SH-SY5Y (cell line): Measurements from ENCODE around the gene WWOX.

Source experiments
- GATA2 ChIP-seq: IDR thresholded peaks from 2 replicates; pipeline ENCODE4 v1.6.1; 2011; ENCODE audit warnings: mild to moderate bottlenecking, low read depth, low read length
- GATA3 ChIP-seq: IDR thresholded peaks from 2 replicates; pipeline ENCODE4 v1.6.1; 2011; ENCODE audit warnings: low read depth, mild to moderate bottlenecking, low read length, moderate library complexity

Gene WWOX

DNA sequence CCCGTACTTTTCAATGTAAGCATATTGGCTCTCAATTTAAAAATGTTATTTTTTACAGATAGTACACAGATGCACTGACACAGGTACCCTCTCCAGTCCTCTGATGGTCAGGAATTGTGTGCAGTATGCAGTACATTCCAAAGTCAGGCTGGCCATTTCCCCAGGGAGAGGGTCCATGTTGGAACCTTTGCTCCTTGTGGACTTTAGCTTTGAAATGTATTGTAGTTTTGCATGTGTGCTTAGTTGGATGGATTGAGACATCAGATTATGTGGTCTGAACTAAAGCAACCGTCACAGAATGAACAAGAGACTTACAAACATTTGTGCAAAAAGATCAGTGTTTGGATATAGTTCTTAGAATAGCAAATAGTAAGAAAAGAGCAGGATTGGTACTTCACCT is 381.1 kb downstream of the WWOX start:
- TF ChIP-seq GATA2 (no peak), GATA3 (no peak)

DNA sequence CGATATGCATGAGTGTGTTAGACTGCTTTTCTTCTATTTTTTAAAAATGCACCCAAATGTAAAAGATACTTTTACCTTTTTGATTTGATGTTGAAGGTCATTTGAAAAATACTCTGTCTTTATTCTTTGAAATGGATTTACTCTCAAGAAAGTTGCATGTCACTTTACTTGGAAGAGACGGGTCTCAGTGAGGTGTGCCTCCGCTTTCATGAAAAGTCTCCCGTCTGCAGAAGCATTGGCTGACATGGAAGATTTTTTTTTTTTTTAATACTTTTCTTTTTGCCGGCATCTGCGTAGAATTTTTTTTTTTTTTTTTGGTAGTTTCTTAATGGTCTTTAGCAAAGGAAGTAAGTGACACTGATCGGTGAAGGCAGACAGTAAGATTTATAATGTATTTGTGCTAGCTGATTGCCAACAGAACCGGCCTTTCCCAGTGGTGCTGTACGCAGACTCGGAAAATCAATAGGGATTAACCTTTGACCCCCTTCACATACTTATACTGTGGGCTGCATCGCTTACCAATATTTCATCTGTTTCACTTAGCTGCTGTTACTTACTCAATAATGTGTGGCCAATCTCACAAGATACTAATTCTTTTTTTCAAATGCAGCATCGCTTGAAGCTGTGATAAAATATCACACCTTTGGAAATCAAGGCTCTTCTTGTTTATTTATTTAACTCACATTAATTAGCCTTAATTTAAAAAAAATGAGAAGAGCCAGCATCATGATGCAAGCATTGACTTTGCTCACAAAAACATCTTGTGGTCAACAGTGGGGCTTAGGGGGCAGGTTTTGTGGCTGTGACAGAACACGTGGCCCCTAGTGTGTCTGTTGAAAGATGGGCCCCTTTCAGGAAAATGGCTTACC is 383.9 kb downstream of the WWOX start:
- TF ChIP-seq GATA2: no peak

- TF ChIP-seq GATA3 (no peak), GATA2 (no peak)
Observed at GRCh38 chr16:78484509-78485058, 385.1 kb downstream of the WWOX start.

DNA sequence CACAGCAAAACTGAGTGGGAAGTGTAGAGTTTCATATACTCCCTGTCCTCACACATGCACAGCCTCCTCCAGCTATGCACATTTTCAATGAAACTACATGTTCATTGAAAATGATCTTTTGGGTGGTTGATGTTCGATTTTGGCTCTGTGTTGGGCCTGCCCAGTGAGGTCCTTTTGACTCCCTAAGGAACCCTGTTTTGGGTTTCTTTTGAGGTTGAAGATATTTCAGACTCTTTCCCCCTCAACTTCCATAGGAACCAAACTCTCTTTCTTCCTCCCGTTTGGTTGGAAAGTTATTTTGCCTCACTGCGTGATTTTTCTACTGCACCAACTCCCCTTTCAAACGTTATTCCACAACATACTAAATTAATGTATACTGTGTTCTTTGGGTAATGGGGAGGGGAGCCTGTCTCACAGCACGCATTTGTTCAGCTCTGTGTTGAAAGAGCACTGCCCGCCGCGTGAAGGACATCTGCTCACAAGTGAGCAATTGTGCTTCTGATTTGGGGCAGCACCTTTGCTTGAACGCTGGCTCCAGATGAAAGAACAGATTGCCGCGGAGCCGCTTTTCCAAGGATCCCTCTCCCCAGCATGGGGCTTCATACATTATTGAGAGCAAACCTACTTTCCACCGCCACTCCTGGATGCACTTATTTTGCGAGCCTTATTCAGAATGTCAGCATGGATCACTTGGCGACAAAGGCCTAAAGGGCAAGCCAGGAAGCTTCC is 385.9 kb downstream of the WWOX start:
- TF ChIP-seq GATA3 (no peak), GATA2 (no peak)

DNA sequence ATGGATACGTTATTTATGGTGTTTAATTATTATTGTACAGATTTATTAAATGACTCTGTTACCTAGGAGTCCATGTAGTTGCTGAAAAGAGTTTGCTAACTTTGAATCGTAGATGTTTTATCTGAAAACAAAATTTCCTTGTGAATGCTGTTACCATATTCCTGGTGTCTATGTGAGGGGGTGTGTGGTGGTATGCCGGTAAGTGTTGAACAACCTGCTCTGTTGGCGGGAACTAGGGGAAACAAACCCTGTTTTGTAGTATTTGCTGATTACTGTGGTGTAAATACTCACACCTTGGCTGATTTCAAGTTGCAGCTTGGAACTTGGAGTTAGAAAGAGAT is 386.4 kb downstream of the WWOX start:
- TF ChIP-seq GATA2: no peak
- no peak for TF ChIP-seq GATA3

DNA sequence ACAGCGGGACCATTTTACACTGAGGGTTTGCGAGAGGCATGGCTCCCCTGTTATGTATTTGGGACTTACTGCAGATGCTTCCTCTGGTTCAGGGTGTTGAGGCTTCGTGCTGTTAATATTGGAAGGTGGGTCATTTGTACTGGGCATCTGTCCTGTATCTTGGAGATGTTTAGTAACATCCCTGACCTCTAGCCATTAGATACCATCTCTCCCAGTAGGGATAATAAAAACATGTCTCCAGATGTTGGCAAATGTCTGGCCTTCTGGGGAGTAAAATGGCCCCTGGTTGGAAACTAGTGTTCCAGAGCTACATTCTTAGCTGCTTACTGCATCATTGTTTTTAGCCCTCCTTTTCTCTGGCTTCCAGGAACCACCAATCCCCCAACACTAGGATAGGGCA is 388.0 kb downstream of the WWOX start:
- TF ChIP-seq GATA2 (peak; percentile 94), GATA3 (peak; percentile 91)

GRCh38 chr16:78489072-78489471 is 389.6 kb downstream of the WWOX start:
- TF ChIP-seq GATA3: no peak
- TF ChIP-seq GATA2: no peak

GRCh38 chr16:78489631-78490030 is 390.2 kb downstream of the WWOX start:
- peak; percentile 59 for TF ChIP-seq GATA2
- TF ChIP-seq GATA3: peak; percentile 26; the same call in 1 of the 2 replicates

GRCh38 chr16:78490431-78490830 is 391.0 kb downstream of the WWOX start:
- no peak for TF ChIP-seq GATA2
- TF ChIP-seq GATA3: no peak

DNA sequence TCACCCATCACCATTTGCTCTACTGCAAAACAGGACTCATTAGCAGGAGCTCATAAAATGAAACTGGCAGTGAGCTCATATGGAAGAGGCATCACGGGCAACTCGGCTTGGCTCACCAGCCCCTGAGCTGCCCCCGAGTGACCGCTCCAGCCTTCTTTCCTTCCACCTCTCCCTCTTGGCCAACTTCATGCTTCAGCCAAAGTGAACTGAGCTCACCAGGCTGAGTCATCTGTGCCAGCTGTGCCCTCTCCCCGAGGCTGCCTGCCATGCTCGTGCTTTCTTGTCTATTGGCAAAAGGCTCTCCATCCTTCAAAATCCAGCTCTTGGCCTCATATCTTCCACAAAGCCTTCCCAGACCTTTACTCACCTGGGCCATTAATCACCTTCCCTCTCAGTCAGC is 391.4 kb downstream of the WWOX start:
- TF ChIP-seq GATA2 (no peak), GATA3 (no peak)

DNA sequence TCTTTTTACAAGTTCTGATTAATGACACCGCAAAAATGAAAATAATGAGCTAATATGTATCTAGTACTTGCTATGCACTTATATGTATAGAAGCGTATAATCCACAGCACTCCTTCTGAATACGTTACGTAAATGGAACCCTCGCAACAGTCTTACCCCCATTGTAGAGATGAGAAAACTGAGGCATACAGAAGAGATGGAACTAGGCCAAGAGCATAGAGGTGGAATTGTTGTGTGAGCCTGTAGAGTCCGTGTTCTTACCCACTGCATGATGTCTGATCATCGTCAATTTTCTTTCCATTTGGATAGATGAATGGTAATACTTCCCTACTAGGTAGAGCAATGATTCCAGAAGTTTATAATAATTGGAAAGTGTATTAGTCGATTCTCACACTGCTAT is 394.1 kb downstream of the WWOX start:
- TF ChIP-seq GATA2 (no peak), GATA3 (no peak)

DNA sequence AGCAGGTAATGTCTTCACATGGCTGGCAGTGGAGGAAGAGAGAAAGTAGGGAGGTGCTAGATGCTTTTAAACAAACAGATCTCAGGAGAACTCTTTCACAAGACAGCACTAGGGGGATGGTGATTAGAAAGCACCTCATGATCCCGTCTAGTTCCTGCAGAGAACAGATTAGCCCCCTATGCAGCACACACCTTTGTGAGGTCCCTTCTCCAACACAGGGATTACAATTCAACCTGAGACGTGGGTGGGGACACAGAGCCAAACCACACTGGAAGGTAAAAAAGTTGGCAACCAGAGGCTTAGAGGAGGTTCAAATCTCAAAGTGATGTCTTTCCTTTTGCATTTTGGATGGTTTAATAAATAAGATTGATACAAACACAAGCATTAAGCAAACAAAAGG is 394.7 kb downstream of the WWOX start:
- TF ChIP-seq GATA3: no peak
- TF ChIP-seq GATA2: no peak

DNA sequence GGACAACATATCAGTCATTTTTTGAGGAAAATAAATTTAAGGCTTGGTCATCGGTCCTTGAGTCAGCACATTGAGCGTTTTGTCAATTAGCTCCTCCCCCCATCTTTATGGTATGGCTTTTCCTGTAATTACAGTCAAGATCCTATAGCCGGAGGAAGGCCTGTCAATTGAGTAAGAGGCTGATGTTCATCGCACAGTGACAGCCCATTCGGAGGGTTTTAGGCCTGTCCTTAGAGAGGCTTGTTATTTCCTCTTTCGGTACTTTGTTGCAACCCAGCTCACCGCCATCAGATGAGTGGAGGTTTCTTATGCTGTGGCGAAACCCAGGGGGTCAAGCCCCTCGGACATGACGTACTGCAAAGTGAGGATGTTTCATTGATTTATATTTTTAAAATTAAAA is 395.2 kb downstream of the WWOX start:
- TF ChIP-seq GATA3 (no peak), GATA2 (no peak)

- no peak for TF ChIP-seq GATA3
- TF ChIP-seq GATA2: no peak
Observed at GRCh38 chr16:78496189-78496588, 396.7 kb downstream of the WWOX start.

GRCh38 chr16:78499399-78499798 is 399.9 kb downstream of the WWOX start:
- TF ChIP-seq GATA3 (no peak), GATA2 (no peak)
